HepG2 (cell line): Measurements from ENCODE around the gene TET2. TPM values are rescaled to one million over a fixed set of nuclear protein-coding genes. Genes with fewer than 3 reads are reported as not detected.

Source experiments
- ATAC-seq: fragments of 200-7000 bp; cut with Tn5 transposase; 3 replicates; pipeline ENCODE4 v1.9.1; 2020; ENCODE audit warnings: mild to moderate bottlenecking, moderate library complexity
- BruUV-seq: library from RNA; stranded (reverse); fragments of 400-500 nt; replicated peaks from 2 replicates; lab custom pipeline; 2021; lab: Mats Ljungman, UMichigan
- CTCF ChIA-PET: fragments of 300-600 bp; formaldehyde crosslinking; extraction: SDS; loops from one replicate; lab custom pipeline; 2021; ENCODE audit warnings: low total read pairs, inconsistent platforms, low intra/inter-chr PET ratio; lab: Yijun Ruan, JAX
- POLR2A ChIA-PET: fragments of 350-600 bp; sonication (Branson Sonifier 250); formaldehyde crosslinking; loops from one replicate; lab custom pipeline; 2020; ENCODE audit warnings: antibody characterized with exemption, inconsistent platforms; lab: Yijun Ruan, JAX
- DNase-seq: peaks from one replicate; pipeline ENCODE4 v3.0.0-alpha.2; 2015; ENCODE audit warnings: low spot score
- FAIRE-seq: peaks from 3 replicates; lab custom pipeline; 2011; peaks lifted over from hg19 to GRCh38; lab: Jason Lieb, UNC
- H2AFZ ChIP-seq: one replicate; pipeline ENCODE4 v1.6.1; 2011; ENCODE audit warnings: low read length, inconsistent platforms
- H3K27ac ChIP-seq: fragments of 300-600 bp; 3 replicates; pipeline ENCODE4 v1.8.0; 2011; ENCODE audit warnings: mixed run types, mild to moderate bottlenecking, mixed read lengths, low read length, inconsistent platforms; ENCODE audit not compliant: insufficient read depth; ENCODE audit errors: extremely low read length
- H3K27me3 ChIP-seq, 2 experiments: fragments of 200-600 bp in 1 of 2; 2 replicates in 1 of 2; 3 replicates in 1 of 2; pipeline versions ENCODE4 v1.6.0 to v1.8.0; 2011; ENCODE audit warnings: low read length in 2 of 2, mild to moderate bottlenecking in 2 of 2, moderate library complexity in 2 of 2, inconsistent platforms in 1 of 2; ENCODE audit not compliant: insufficient read depth in 2 of 2, control insufficient read depth in 1 of 2
- H3K36me3 ChIP-seq, 2 experiments: fragments of 200-600 bp in 1 of 2; replicated peaks in 1 of 2; 2 replicates in 1 of 2; 3 replicates in 1 of 2; pipeline versions ENCODE4 v1.5.1 to v1.8.0; 2011; ENCODE audit warnings: low read length in 2 of 2, inconsistent platforms in 1 of 2; ENCODE audit not compliant: insufficient read depth in 2 of 2, control insufficient read depth in 1 of 2
- H3K4me1 ChIP-seq: 2 replicates; pipeline ENCODE4 v1.5.1; 2012; ENCODE audit warnings: low read length, inconsistent platforms; ENCODE audit not compliant: insufficient read depth
- H3K4me2 ChIP-seq: 2 replicates; pipeline ENCODE4 v1.6.0; 2011; ENCODE audit warnings: low read depth, low read length, inconsistent platforms
- H3K4me3 ChIP-seq, 3 experiments: fragments of 200-600 bp in 1 of 3; sonication (generic), shearing (Covaris generic) in 1 of 3; replicated peaks in 1 of 3; 2 replicates each; pipeline ENCODE4 v1.5.1; 2011 to 2016; ENCODE audit warnings: low read length in 3 of 3, inconsistent platforms in 2 of 3, low read depth in 2 of 3, mild to moderate bottlenecking in 2 of 3, control low read depth in 1 of 3, mixed read lengths in 1 of 3; ENCODE audit not compliant: insufficient read depth in 1 of 3
- H3K79me2 ChIP-seq: one replicate; pipeline ENCODE4 v1.6.1; 2011; ENCODE audit warnings: low read length, inconsistent platforms; ENCODE audit not compliant: insufficient read depth
- H3K9ac ChIP-seq: 2 replicates; pipeline ENCODE4 v1.6.0; 2011; ENCODE audit warnings: mild to moderate bottlenecking, low read depth, low read length, inconsistent platforms; ENCODE audit not compliant: insufficient read depth
- H3K9me3 ChIP-seq: 2 replicates; pipeline ENCODE4 v1.5.1; 2012; ENCODE audit warnings: mild to moderate bottlenecking, low read length
- H4K20me1 ChIP-seq: 2 replicates; pipeline ENCODE4 v1.6.0; 2011; ENCODE audit warnings: inconsistent platforms, mild to moderate bottlenecking, low read length, moderate library complexity; ENCODE audit not compliant: insufficient read depth
- ESRRA ChIP-seq: sonication (generic); formaldehyde crosslinking; IDR thresholded peaks from 2 replicates; pipeline ENCODE4 v1.5.1; 2020; ENCODE audit warnings: mild to moderate bottlenecking, low read depth, missing genetic modification reagents
- FOXK2 ChIP-seq: fragments of 450-650 bp; IDR thresholded peaks from 2 replicates; pipeline ENCODE4 v1.6.1; 2016
- HDAC2 ChIP-seq: sonication (generic); formaldehyde crosslinking; IDR thresholded peaks from 2 replicates; pipeline ENCODE4 v1.4.0; 2020; ENCODE audit warnings: missing genetic modification reagents
- KMT2A ChIP-seq: sonication (generic); formaldehyde crosslinking; IDR thresholded peaks from 2 replicates; pipeline ENCODE4 v1.4.0; 2020; ENCODE audit warnings: missing genetic modification reagents
- MTERF4 ChIP-seq: sonication (generic); formaldehyde crosslinking; IDR thresholded peaks from 2 replicates; pipeline ENCODE4 v1.8.0; 2023; ENCODE audit warnings: mild to moderate bottlenecking, missing genetic modification reagents
- NCOA1 ChIP-seq: sonication (generic); formaldehyde crosslinking; IDR thresholded peaks from 2 replicates; pipeline ENCODE4 v1.9.0; 2021; ENCODE audit warnings: missing genetic modification reagents
- SMAD1 ChIP-seq: sonication (generic); formaldehyde crosslinking; IDR thresholded peaks from 2 replicates; pipeline ENCODE4 v1.4.0; 2020; ENCODE audit warnings: missing genetic modification reagents, low read depth, mild to moderate bottlenecking, borderline replicate concordance
- ZBTB21 ChIP-seq: sonication (generic); formaldehyde crosslinking; IDR thresholded peaks from 2 replicates; pipeline ENCODE4 v1.4.0; 2020; ENCODE audit warnings: missing genetic modification reagents
- ZNF3 ChIP-seq: IDR thresholded peaks from 2 replicates; pipeline ENCODE4 v1.7.0; 2017; ENCODE audit warnings: inconsistent platforms
- ZNF850 ChIP-seq: sonication (generic); formaldehyde crosslinking; conservative IDR thresholded peaks from 2 replicates; pipeline ENCODE4 v1.9.0; 2021; ENCODE audit warnings: mild to moderate bottlenecking, missing genetic modification reagents
- WGBS: methylation state at CpG from one replicate; pipeline ENCODE4 v1.1.6; 2017; ENCODE audit warnings: low lambda C conversion rate; 5-methylcytosine and 5-hydroxymethylcytosine counted together
- in situ Hi-C: cut with HindIII; loops from 2 replicates; pipeline ENCODE4 v1.10.0; 2017; ENCODE audit warnings: low pct_unique_long_range_greater_than_20kb; ENCODE audit not compliant: extremely low pct_ligation_motif_present
- intact Hi-C: fragments of 100-400 bp; cut with micrococcal nuclease; formaldehyde crosslinking; loops from one replicate; pipeline ENCODE4 v1.10.0; 2022; ENCODE audit not compliant: unreplicated experiment
- polyA plus RNA-seq, 8 experiments: library from polyadenylated mRNA; depleted of rRNA in 3 of 8; stranded (reverse) in 7 of 8; unstranded in 1 of 8; fragments of >200 nt; fragmentation: Illumina TruSeq in 4 of 8; extraction: Trizol in 4 of 8; gene quantifications; 2 replicates each; pipeline versions ENCODE4 v1.2.1 to v1.2.3, GENCODE V29; 2011 to 2016; ENCODE audit warnings: low read depth in 4 of 8, missing spikeins in 1 of 8, mixed read lengths in 1 of 8; ENCODE audit not compliant: insufficient read depth in 1 of 8
- total RNA-seq, 5 experiments: library from RNA; depleted of rRNA; stranded (reverse); fragments of >200 nt; fragmentation: Illumina TruSeq; extraction: Trizol; gene quantifications; 2 replicates each; pipeline ENCODE4 v1.2.3, GENCODE V29; 2016; ENCODE audit warnings: low read depth in 1 of 5

Gene TET2
- total and polyA plus RNA-seq, 2 of the 13 experiments (the other 11 are each of a cell fraction or from before 2014, with no cell fraction given): 4.7 to 4.8 TPM

GRCh38 chr4:105120626-105121025 is 26.1 kb upstream of the TET2 start:
- ChIA-PET POLR2A (no interaction called here), CTCF (no interaction called here)
- Histone ChIP-seq H3K27ac (no peak overlapping the region), H3K36me3 (no peaks in the 10 kb centered on the region), H3K9ac (no peak overlapping the region), H3K4me1 (no peaks in the 10 kb centered on the region), H2AFZ (no peak overlapping the region), H3K79me2 (no peaks in the 10 kb centered on the region), H4K20me1 (no peaks in the 10 kb centered on the region), H3K27me3 (no peaks in the 10 kb centered on the region), H3K9me3 (no peaks in the 10 kb centered on the region), H3K4me2 (no peak overlapping the region), H3K4me3 (no peak overlapping the region)
- BruUV-seq: no TSS peak
- FAIRE-seq (no peak), DNase-seq (no peak), ATAC-seq (no peak)
- TF ChIP-seq ZNF850 (no peak), FOXK2 (no peak), NCOA1 (CRISPR knock-in tag) (no peak), ZNF3 (no peak), ZBTB21 (no peak), KMT2A (CRISPR knock-in tag) (no peak), ESRRA (CRISPR knock-in tag) (no peak), SMAD1 (CRISPR knock-in tag) (no peak)
- intact Hi-C loops: no loop called here
- in situ Hi-C loops: no loop called here

- Histone ChIP-seq H3K9ac (no peak overlapping the region), H3K36me3 (no peaks in the 10 kb centered on the region), H3K9me3 (no peaks in the 10 kb centered on the region), H4K20me1 (no peaks in the 10 kb centered on the region), H3K4me1 (no peaks in the 10 kb centered on the region), H3K27me3 (no peaks in the 10 kb centered on the region), H3K4me3 (no peak overlapping the region), H2AFZ (no peak overlapping the region), H3K4me2 (no peak overlapping the region)
- BruUV-seq: no TSS peak
- no peak for DNase-seq
- in situ Hi-C loops: no loop called here
- 70% methylated on average over 4 of the region's 4 CpGs for WGBS
- no peak for TF ChIP-seq HDAC2 (CRISPR knock-in tag)
- TF ChIP-seq MTERF4: no peak
- TF ChIP-seq, all 625 proteins: peak for 0
- Histone ChIP-seq H3K27ac (no peak overlapping the region), H3K79me2 (no peaks in the 10 kb centered on the region)
- ChIA-PET CTCF (no interaction called here), POLR2A (no interaction called here)
- ATAC-seq (no peak), FAIRE-seq (no peak)
- intact Hi-C loops: no loop called here
These were observed 24.3 kb upstream of the TET2 start for GRCh38 chr4:105122350-105122749.
